Loucy (cell line): Measurements from ENCODE around the gene NBEA.
"Not testable (repeated sequence)": the region's sequence is repeated elsewhere in the genome, so short reads cannot be mapped to it uniquely, and the experiment has no call there.

Experiments
- H2AFZ ChIP-seq: fragments of 200-600 bp; sonication (generic); 2 replicates; pipeline ENCODE4 v1.6.0; 2016; ENCODE audit warnings: antibody characterized with exemption, mild to moderate bottlenecking, low read length, moderate library complexity
- H3F3A ChIP-seq: fragments of 200-600 bp; 2 replicates; pipeline ENCODE4 v1.6.0; 2016; ENCODE audit warnings: antibody characterized with exemption, low read depth, mild to moderate bottlenecking
- H3K27me3 ChIP-seq: fragments of 200-600 bp; sonication (generic); 2 replicates; pipeline ENCODE4 v1.6.1; 2014; ENCODE audit warnings: low read length, mild to moderate bottlenecking; ENCODE audit not compliant: insufficient read depth, poor library complexity, severe bottlenecking
- H3K36me3 ChIP-seq: fragments of 200-600 bp; sonication (generic); 2 replicates; pipeline ENCODE4 v1.6.1; 2016; ENCODE audit warnings: low read length; ENCODE audit not compliant: insufficient read depth
- H3K4me1 ChIP-seq: fragments of 200-600 bp; sonication (generic); 2 replicates; pipeline ENCODE4 v1.5.1; 2014; ENCODE audit warnings: low read length, mild to moderate bottlenecking; ENCODE audit not compliant: insufficient read depth, poor library complexity, severe bottlenecking
- H3K4me2 ChIP-seq: fragments of 200-600 bp; sonication (generic); 2 replicates; pipeline ENCODE4 v1.6.0; 2014; ENCODE audit warnings: antibody characterized with exemption, low read length, low read depth, mild to moderate bottlenecking; ENCODE audit not compliant: poor library complexity, severe bottlenecking
- H3K4me3 ChIP-seq: fragments of 200-600 bp; sonication (generic); 2 replicates; pipeline ENCODE4 v1.5.1; 2014; ENCODE audit warnings: low read length, mild to moderate bottlenecking, mixed read lengths; ENCODE audit not compliant: poor library complexity, severe bottlenecking
- H3K79me2 ChIP-seq: fragments of 200-600 bp; sonication (generic); 2 replicates; pipeline ENCODE4 v1.6.1; 2014; ENCODE audit warnings: low read length; ENCODE audit not compliant: insufficient read depth
- H3K9ac ChIP-seq: fragments of 200-600 bp; sonication (generic); 2 replicates; pipeline ENCODE4 v1.6.0; 2014; ENCODE audit warnings: mild to moderate bottlenecking, low read depth, low read length, moderate library complexity; ENCODE audit not compliant: poor library complexity, severe bottlenecking
- H3K9me2 ChIP-seq: fragments of 200-600 bp; sonication (generic); replicated peaks from 2 replicates; pipeline ENCODE4 v1.6.1; 2016; ENCODE audit warnings: low read depth, low read length, mixed read lengths
- H3K9me3 ChIP-seq: fragments of 200-600 bp; sonication (generic); 2 replicates; pipeline ENCODE4 v1.6.1; 2014; ENCODE audit warnings: mild to moderate bottlenecking, antibody characterized with exemption, low read length, low read depth; ENCODE audit not compliant: insufficient read depth
- H4K20me1 ChIP-seq: fragments of 200-600 bp; sonication (generic); 2 replicates; pipeline ENCODE4 v1.6.0; 2014; ENCODE audit warnings: antibody characterized with exemption, low read length, mild to moderate bottlenecking; ENCODE audit not compliant: insufficient read depth, poor library complexity, severe bottlenecking
- EZH2phosphoT487 ChIP-seq: fragments of 200-600 bp; IDR thresholded peaks from 2 replicates; pipeline ENCODE4 v1.6.1; 2018; ENCODE audit warnings: antibody characterized with exemption, mild to moderate bottlenecking, moderate library complexity, borderline replicate concordance
- TF ChIP-seq, protein P1 (sequence below): fragments of 200-600 bp; sonication (generic); conservative IDR thresholded peaks from 2 replicates; pipeline ENCODE4 v1.5.1; 2014; ENCODE audit warnings: mild to moderate bottlenecking, antibody characterized with exemption, low read length

The NBEA gene

DNA sequence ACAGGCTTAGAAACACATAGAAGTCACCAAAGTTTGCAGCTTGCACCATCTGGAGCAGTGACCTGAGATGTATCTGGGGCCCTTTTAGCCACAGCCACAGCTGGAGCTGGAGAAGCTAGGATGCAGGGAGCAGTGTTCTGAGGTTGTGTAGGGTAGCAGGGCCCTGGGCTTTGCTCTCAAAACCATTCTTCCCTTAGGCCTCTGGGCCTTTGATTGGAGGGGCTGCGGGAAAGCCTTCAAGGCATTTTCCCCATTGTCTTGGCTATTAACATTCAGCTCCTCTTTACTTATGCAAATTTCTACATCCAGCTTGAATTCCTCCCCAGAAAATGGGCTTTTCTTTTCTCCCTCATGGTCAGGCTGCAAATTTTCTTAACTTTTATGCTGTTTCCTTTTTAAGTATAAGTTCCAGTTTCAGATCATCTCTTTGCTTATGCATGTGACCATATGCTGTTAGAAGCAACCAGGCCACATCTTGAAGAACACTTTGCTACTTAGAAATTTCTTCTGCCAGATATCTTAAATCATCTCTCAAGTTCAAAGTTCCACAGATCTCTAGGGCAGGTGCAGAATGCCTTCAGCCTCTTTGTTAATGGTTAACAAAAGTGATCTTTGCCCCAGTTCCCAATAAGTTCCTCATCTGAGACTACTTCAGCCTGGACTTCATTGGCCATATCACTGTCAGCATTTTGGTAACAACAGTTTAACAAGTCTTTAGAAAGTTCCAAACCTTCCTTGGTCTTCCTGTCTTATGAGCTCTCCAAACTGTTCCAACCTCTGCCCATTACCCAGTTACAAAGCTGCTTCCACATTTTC is 48.5 kb downstream of the NBEA start:
- Histone ChIP-seq H3K79me2 (no peaks in the 10 kb centered on the region), H3K9me3 (no peaks in the 10 kb centered on the region; the same call in 1 of the 2 replicates), H3K4me2 (no peak overlapping the region), H3K4me3 (no peak overlapping the region), H3K36me3 (no peaks in the 10 kb centered on the region), H3K9ac (no peak overlapping the region), H2AFZ (no peak overlapping the region), H3K27me3 (no peaks in the 10 kb centered on the region), H4K20me1 (no peaks in the 10 kb centered on the region), H3F3A (no peaks in the 10 kb centered on the region), H3K9me2 (no peaks in the 10 kb centered on the region), H3K4me1 (no peaks in the 10 kb centered on the region)
- TF ChIP-seq, protein P1, sequence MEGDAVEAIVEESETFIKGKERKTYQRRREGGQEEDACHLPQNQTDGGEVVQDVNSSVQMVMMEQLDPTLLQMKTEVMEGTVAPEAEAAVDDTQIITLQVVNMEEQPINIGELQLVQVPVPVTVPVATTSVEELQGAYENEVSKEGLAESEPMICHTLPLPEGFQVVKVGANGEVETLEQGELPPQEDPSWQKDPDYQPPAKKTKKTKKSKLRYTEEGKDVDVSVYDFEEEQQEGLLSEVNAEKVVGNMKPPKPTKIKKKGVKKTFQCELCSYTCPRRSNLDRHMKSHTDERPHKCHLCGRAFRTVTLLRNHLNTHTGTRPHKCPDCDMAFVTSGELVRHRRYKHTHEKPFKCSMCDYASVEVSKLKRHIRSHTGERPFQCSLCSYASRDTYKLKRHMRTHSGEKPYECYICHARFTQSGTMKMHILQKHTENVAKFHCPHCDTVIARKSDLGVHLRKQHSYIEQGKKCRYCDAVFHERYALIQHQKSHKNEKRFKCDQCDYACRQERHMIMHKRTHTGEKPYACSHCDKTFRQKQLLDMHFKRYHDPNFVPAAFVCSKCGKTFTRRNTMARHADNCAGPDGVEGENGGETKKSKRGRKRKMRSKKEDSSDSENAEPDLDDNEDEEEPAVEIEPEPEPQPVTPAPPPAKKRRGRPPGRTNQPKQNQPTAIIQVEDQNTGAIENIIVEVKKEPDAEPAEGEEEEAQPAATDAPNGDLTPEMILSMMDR, result no peak
- no peak for TF ChIP-seq EZH2phosphoT487

DNA sequence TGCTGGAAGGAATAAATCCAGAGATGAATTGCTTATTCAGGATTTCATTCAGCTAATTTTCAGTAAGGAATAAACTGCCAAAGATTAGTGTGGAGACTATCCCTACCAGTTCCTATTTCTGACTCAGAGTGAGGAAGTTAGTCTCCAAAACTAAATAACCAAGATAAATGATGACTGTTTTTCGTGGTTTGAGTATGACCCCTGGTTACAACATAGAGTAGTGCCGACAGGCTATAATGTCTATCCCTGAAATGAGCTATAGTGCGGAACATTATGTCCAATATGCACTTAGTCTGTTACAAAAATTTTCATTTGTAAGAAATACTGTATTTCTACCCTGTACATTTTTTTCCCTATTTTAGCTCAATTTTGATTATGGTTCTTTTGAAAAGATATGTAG is 51.4 kb downstream of the NBEA start:
- no peak for TF ChIP-seq EZH2phosphoT487
- TF ChIP-seq, protein P1, result no peak
- H3K9ac ChIP-seq, result no peak overlapping the region
- H3K36me3 ChIP-seq, result no peaks in the 10 kb centered on the region
- no peaks in the 10 kb centered on the region for H3K4me1 ChIP-seq
- no peak overlapping the region for H3K4me2 ChIP-seq
- no peak overlapping the region for H3K4me3 ChIP-seq
- H3F3A ChIP-seq, result no peaks in the 10 kb centered on the region
- H3K79me2 ChIP-seq, result no peaks in the 10 kb centered on the region
- H4K20me1 ChIP-seq, result no peaks in the 10 kb centered on the region
- no peaks in the 10 kb centered on the region; the same call in 1 of the 2 replicates for H3K9me3 ChIP-seq
- no peaks in the 10 kb centered on the region for H3K9me2 ChIP-seq
- no peak overlapping the region for H2AFZ ChIP-seq
- H3K27me3 ChIP-seq, result no peaks in the 10 kb centered on the region

DNA sequence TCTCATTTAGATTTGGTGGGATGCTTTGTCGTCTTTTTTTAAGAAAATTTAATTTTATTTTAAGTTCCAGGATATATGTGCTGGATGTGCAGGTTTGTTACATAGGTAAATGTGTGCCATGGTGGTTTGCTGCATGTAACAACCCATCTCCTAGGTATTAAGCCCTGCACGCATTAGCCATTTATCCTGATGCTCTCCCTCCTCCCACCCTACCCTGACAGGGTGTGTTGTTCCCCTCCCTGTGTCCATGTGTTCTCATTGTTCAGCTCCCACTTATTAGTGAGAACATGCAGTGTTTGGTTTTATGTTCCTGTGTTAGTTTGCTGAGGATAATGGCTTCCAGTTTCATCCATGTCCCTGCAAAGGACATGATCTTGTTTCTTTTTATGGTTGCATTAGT is 61.7 kb downstream of the NBEA start:
- H3K36me3 ChIP-seq, H3F3A ChIP-seq, H4K20me1 ChIP-seq, H3K4me3 ChIP-seq, H3K4me2 ChIP-seq, H2AFZ ChIP-seq, H3K9me3 ChIP-seq, H3K9ac ChIP-seq, H3K9me2 ChIP-seq, H3K79me2 ChIP-seq, H3K4me1 ChIP-seq, H3K27me3 ChIP-seq: not testable (repeated sequence)

DNA sequence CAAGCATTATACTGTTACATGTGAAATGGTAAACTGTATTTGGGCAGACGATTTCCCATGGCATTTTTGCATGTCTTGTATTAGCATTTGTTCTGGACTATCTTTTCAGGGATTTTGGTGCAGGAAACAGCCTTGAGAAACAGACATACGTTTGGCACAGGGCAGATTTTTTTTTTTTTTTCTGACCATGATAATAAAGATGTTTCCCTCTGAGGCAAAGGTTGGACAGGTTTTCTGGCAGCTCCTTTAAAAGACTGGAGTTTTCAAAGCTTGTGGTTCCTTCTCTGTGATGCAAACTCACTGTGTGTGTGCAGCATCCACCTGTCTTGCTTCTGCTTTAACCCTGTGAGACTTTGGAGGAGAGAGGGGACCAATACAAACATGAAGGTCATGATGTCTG is 63.0 kb downstream of the NBEA start:
- H4K20me1 ChIP-seq, result no peaks in the 10 kb centered on the region
- TF ChIP-seq EZH2phosphoT487, result no peak
- TF ChIP-seq, protein P1, result no peak
- no peak overlapping the region for H3K4me3 ChIP-seq
- no peak overlapping the region for H2AFZ ChIP-seq
- no peak overlapping the region for H3K4me2 ChIP-seq
- no peaks in the 10 kb centered on the region for H3K27me3 ChIP-seq
- no peaks in the 10 kb centered on the region for H3K4me1 ChIP-seq
- H3K9me3 ChIP-seq, result no peaks in the 10 kb centered on the region
- H3F3A ChIP-seq, result no peaks in the 10 kb centered on the region
- H3K79me2 ChIP-seq, result no peaks in the 10 kb centered on the region
- H3K9ac ChIP-seq, result no peak overlapping the region
- no peaks in the 10 kb centered on the region for H3K9me2 ChIP-seq
- H3K36me3 ChIP-seq, result no peaks in the 10 kb centered on the region
